ENCODE data around the gene VASH2.

DNA sequence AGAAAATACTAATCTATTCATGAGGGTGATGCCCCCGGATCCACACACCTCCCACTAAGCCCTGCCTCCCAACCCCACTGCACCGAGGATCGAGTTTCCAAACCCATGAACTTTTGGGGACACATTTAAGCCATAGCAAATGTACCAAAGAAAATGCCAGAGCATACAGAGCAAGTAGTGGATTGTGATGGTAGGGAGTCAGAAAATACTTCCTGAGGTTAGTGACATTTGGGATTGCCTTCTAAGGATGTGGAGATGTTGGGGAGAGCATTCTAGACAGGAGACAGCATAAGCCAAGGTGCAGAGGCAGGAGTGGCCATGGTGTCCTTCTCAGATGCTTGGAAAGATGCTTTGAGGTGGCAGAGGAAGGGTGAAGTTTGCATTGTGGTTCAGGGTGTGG is 33.1 kb downstream of the VASH2 start:
- TF ChIP-seq, protein P1, sequence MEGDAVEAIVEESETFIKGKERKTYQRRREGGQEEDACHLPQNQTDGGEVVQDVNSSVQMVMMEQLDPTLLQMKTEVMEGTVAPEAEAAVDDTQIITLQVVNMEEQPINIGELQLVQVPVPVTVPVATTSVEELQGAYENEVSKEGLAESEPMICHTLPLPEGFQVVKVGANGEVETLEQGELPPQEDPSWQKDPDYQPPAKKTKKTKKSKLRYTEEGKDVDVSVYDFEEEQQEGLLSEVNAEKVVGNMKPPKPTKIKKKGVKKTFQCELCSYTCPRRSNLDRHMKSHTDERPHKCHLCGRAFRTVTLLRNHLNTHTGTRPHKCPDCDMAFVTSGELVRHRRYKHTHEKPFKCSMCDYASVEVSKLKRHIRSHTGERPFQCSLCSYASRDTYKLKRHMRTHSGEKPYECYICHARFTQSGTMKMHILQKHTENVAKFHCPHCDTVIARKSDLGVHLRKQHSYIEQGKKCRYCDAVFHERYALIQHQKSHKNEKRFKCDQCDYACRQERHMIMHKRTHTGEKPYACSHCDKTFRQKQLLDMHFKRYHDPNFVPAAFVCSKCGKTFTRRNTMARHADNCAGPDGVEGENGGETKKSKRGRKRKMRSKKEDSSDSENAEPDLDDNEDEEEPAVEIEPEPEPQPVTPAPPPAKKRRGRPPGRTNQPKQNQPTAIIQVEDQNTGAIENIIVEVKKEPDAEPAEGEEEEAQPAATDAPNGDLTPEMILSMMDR (IDR thresholded peaks at IDR 0.05): no peak
- no peak for TF ChIP-seq POLR2A (IDR thresholded peaks at IDR 0.05)

Measured in vagina (tissue), 2 donors.